HepG2 (cell line): ENCODE measurements around the gene MAST1. TPM values are rescaled to one million over a fixed set of nuclear protein-coding genes. Genes with fewer than 3 reads are reported as not detected.

Experiments used
- MAX ChIP-seq: IDR thresholded peaks from 2 replicates; pipeline ENCODE4 v1.6.1; 2012; ENCODE audit warnings: inconsistent platforms
- SP140L ChIP-seq: sonication (generic); formaldehyde crosslinking; IDR thresholded peaks from 2 replicates; pipeline ENCODE4 v1.4.0; 2020; ENCODE audit warnings: missing genetic modification reagents, borderline replicate concordance
- TEAD3 ChIP-seq: optimal IDR thresholded peaks from 2 replicates; pipeline ENCODE3; 2016; ENCODE audit warnings: borderline replicate concordance
- TFDP2 ChIP-seq: sonication (generic); formaldehyde crosslinking; IDR thresholded peaks from 2 replicates; pipeline ENCODE4 v1.4.0; 2020; ENCODE audit warnings: missing genetic modification reagents
- THRA ChIP-seq: sonication (generic); formaldehyde crosslinking; IDR thresholded peaks from 2 replicates; pipeline ENCODE4 v1.4.0; 2020; ENCODE audit warnings: missing genetic modification reagents, borderline replicate concordance
- ZBTB2 ChIP-seq: sonication (generic); formaldehyde crosslinking; IDR thresholded peaks from 2 replicates; pipeline ENCODE4 v1.8.0; 2022; ENCODE audit warnings: low read depth, missing genetic modification reagents
- ZBTB8A ChIP-seq: sonication (generic); formaldehyde crosslinking; IDR thresholded peaks from 2 replicates; pipeline ENCODE4 v1.4.0; 2020; ENCODE audit warnings: mild to moderate bottlenecking, low read depth, missing genetic modification reagents, borderline replicate concordance
- ZNF101 ChIP-seq: sonication (generic); formaldehyde crosslinking; IDR thresholded peaks from 2 replicates; pipeline ENCODE4 v1.4.0; 2020; ENCODE audit warnings: mild to moderate bottlenecking, low read depth, missing genetic modification reagents, borderline replicate concordance
- ZNF280D ChIP-seq: sonication (generic); formaldehyde crosslinking; IDR thresholded peaks from 2 replicates; pipeline ENCODE4 v1.5.1; 2020; ENCODE audit warnings: mild to moderate bottlenecking, missing genetic modification reagents
- ZNF546 ChIP-seq: sonication (generic); formaldehyde crosslinking; conservative IDR thresholded peaks from 2 replicates; pipeline ENCODE4 v1.8.1; 2023; ENCODE audit warnings: mild to moderate bottlenecking, missing genetic modification reagents
- ZNF646 ChIP-seq: sonication (generic); formaldehyde crosslinking; IDR thresholded peaks from 2 replicates; pipeline ENCODE4 v1.9.0; 2021; ENCODE audit warnings: mild to moderate bottlenecking, missing genetic modification reagents
- ZNF710 ChIP-seq: sonication (generic); formaldehyde crosslinking; IDR thresholded peaks from 2 replicates; pipeline ENCODE4 v1.5.0; 2020; ENCODE audit warnings: mild to moderate bottlenecking, missing genetic modification reagents, borderline replicate concordance
- polyA plus RNA-seq, 8 experiments: library from polyadenylated mRNA; depleted of rRNA in 3 of 8; stranded (reverse) in 7 of 8; unstranded in 1 of 8; fragments of >200 nt; fragmentation: Illumina TruSeq in 4 of 8; extraction: Trizol in 4 of 8; gene quantifications; 2 replicates each; pipeline versions ENCODE4 v1.2.1 to v1.2.3, GENCODE V29; 2011 to 2016; ENCODE audit warnings: low read depth in 4 of 8, missing spikeins in 1 of 8, mixed read lengths in 1 of 8; ENCODE audit not compliant: insufficient read depth in 1 of 8
- total RNA-seq, 5 experiments: library from RNA; depleted of rRNA; stranded (reverse); fragments of >200 nt; fragmentation: Illumina TruSeq; extraction: Trizol; gene quantifications; 2 replicates each; pipeline ENCODE4 v1.2.3, GENCODE V29; 2016; ENCODE audit warnings: low read depth in 1 of 5

MAST1 gene
- total and polyA plus RNA-seq, 2 of the 13 experiments (the other 11 are each of a cell fraction or from before 2014, with no cell fraction given) = 0.73 to 4.7 TPM

- TF ChIP-seq TFDP2 (CRISPR knock-in tag) = no peak
- no peak for TF ChIP-seq ZNF710
- no peak for TF ChIP-seq ZNF546
- TF ChIP-seq THRA (CRISPR knock-in tag) = 0 out of 2 replicates have a peak, but pooled peaks have one; percentile 31
- no peak for TF ChIP-seq ZNF646
- peak; percentile 13 for TF ChIP-seq TEAD3 (CRISPR knock-in tag)
- TF ChIP-seq ZNF101 (CRISPR knock-in tag) = no peak
- TF ChIP-seq ZNF280D (CRISPR knock-in tag) = no peak
- no peak for TF ChIP-seq ZBTB8A
- no peak for TF ChIP-seq SP140L
- no peak for TF ChIP-seq MAX
- TF ChIP-seq ZBTB2 (CRISPR knock-in tag) = no peak
Measured at GRCh38 chr19:12788682-12789097, 49.6 kb upstream of the MAST1 start (continued).
